GM12872 (cell line): ENCODE measurements around the gene FYCO1.

Experiments used
- CTCF ChIP-seq: IDR thresholded peaks from 3 replicates; pipeline ENCODE4 v1.5.1; 2011; ENCODE audit warnings: low read depth, mild to moderate bottlenecking, low read length, moderate library complexity; ENCODE audit not compliant: insufficient read depth

The FYCO1 gene

GRCh38 chr3:45965253-45965652, 30.4 kb downstream of the FYCO1 start:
- TF ChIP-seq CTCF, result no peak

GRCh38 chr3:45964139-45964538, 31.5 kb downstream of the FYCO1 start:
- TF ChIP-seq CTCF, result no peak

DNA sequence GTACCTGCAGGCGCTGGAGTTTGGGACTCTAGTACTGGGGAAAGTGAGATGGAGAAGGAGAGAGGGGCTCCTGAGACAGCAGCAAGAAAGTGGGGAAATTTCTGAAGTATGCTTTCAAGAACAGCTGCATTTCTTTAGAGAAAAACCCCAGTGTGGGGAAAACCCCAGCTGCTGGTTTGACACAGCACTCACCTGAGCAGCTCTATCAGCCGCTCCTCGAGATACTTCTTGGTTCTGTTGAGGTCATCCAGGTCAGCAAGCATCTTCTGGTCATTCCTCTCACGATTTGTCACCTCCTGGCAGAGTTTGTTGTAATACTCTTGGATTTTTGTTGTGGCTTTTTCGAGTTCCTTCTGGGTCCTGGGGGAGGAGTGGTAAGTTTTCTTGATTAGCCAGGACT, 33.6 kb downstream of the FYCO1 start:
- TF ChIP-seq CTCF, result no peak

GRCh38 chr3:45960289-45960688, 35.3 kb downstream of the FYCO1 start:
- no peak for TF ChIP-seq CTCF

DNA sequence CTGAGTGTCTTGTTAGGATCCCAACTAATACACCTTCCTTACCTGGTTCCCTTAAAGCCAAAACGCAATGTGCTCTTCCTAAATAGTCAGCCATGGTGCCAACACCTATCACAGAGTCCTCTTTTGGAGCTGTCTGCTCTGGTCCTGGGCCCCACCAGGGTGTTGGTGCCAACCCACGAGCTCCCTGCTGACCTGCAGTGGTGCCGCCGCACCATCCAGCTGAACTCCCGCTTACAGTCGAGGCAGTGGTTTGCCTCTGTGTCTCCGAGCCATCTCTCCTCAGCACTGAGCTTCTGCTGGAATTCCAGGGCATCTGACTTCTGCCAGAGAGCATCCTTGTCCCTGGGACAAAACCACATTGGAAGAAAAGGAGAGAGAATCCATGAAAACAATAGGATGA, 36.4 kb downstream of the FYCO1 start:
- no peak for TF ChIP-seq CTCF

GRCh38 chr3:45958321-45958791, 37.3 kb downstream of the FYCO1 start:
- no peak for TF ChIP-seq CTCF

DNA sequence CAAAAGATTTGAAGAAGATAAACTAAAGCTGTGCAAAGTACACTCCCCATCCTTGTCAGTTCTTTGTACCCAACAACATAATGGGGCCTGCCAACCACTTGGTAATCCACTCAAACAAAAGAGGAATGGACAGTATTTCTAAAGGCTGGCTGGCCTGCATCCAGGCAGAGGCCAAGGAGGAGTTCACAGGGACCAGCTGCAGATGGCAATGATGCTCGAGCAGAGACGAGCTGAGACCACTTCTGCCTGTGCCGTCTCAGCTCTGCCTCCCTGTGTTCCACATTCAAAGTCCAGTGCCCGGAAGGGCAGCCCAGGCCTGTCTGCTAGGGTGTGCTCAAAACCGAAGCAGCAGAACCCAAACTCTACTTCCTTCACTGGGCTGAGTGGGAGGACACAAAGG, 38.0 kb downstream of the FYCO1 start:
- no peak for TF ChIP-seq CTCF

DNA sequence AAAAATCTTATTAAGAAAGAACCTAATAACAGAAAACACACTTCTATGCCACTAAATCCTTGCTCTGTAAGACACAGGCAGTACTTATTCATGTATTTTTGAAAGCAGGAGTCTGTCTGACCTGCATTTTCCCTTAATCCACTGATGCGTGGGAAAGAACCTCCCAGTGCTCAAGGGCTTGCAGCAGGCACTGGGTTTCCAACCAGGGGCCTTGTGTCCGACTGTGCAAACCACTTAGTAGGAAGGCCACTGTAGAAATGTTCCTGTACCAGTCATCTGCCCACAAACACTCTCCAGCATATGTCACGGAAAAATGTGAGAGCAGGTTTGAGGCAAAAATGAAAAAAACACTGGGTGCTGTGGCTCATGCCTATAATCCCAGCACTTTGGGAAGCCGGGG, 39.9 kb downstream of the FYCO1 start:
- no peak for TF ChIP-seq CTCF
